ENCODE results near the gene RIPK4.
"Not testable (repeated sequence)": the region's sequence is repeated elsewhere in the genome, so short reads cannot be mapped to it uniquely, and the experiment has no call there.

The RIPK4 gene

DNA sequence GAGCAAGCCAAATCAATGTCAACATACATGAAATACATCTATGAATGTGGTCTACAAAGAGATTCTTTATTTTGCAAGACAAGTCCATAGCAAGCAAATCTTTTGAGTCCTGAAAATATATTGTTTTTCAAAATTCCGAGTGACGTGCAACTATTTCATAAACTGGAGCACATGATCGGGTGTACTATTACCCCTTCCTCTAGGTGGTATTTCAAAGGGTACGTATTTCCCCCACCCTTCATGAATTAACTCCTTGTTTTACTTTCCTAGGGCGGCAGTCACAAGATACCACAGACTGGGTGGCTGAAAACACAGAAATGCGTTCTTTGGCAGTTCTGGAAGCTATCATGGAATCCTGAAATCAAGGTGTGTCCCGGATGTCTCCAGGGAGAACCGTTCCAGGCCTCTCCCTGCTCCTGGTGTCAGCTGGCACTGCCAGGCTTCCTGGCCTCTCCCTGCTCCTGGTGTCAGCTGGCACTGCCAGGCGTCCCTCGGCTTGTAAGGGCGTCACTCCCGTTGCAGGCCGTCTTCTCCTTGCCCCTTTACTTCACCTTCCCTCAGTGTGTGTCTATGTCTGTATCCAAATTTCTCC, 55.3 kb downstream of the RIPK4 start:
- DNase-seq = no peak

DNA sequence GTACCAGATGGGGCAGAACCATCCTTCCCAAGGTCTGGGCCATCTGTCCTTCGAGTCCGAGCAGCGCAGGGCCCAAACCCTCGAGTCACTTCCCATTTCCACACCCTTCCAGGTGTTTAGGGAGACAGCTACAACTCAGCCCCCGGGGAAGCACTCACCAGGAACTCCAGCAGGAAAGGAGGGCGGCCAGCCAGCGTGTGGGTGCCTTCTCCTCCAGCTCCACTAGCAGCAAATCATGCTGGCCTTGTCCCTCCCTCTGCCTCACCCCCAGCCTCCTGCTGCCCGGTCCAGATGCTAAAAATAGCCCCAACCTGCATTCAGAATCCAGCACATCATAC, 56.1 kb downstream of the RIPK4 start:
- DNase-seq = no peak

DNA sequence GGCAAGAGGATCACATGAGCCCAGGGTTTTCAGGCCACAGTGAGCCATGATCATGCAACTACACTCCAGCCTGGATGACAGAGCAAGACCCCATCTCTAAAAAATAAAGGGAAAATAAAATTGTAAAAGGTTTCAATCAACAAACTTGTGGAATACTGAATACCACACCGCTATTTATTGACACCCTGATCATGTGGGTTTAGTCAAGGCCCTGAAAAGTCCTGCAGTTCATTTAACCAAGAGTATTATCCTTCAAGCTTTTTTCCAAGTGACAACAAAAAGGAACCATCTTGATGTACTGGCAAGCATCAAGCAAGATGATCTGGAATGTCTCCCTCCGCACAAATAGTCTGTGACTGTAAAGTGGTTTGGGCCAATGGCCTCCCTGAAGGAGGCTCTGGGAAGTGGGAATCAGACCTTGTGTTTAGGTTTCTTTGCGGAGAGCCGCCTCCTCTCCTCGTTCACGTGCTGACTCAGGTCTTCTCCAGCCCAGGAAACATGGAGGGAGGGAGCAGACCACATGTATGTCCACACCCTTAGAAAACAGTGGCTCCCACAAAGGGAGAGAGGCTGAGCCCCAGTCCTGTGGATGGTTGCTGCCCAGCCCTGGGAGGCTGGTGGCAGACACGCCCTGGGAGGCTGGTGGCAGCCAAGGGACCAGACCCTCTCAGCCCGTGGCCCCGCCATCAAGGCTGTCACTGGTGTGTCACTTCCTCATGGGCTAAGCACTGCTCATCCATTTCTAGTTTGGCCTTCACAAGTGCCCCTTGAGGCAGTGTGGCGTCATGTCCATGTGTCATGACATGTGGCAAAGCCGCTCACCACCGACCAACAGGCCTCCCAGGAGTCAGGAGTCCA, 56.7 kb downstream of the RIPK4 start:
- no peak for DNase-seq

DNA sequence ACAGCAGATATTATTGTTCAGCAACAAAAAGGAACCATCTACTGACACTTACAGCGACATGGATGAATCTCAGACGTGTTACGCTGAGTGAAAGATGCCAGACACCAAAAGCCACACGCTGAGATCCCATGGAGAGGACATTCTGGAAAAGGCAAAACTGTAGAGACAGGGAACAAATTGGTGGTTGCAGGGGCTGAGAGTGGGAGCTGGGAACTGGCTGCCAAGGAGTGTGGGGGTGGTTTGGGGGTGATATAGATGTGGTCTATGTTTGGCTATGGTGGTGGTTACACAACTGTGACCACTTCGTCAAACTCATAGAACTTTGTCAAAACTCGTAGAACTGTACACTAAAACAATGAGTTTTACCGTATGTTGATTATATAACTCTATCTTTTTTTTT, 57.7 kb downstream of the RIPK4 start:
- DNase-seq = no peak

DNA sequence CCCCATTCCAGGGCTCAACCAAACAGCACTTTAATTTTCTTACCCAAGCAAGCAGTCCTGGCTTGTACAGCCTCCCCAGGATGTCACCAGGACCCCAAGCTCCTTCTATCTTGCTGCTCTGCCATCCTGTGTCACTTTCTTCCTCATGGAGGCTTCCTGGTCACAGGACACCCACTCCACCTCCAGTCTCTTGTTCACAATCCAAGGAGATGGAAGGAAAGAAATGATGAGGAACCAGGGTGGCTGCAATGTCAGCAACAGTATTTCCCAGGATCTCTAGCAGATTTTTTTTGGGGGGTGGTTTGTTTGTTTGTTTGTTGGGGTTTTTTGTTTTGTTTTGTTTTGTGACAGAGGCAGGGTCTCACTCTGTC, 58.9 kb downstream of the RIPK4 start:
- no peak for DNase-seq

DNA sequence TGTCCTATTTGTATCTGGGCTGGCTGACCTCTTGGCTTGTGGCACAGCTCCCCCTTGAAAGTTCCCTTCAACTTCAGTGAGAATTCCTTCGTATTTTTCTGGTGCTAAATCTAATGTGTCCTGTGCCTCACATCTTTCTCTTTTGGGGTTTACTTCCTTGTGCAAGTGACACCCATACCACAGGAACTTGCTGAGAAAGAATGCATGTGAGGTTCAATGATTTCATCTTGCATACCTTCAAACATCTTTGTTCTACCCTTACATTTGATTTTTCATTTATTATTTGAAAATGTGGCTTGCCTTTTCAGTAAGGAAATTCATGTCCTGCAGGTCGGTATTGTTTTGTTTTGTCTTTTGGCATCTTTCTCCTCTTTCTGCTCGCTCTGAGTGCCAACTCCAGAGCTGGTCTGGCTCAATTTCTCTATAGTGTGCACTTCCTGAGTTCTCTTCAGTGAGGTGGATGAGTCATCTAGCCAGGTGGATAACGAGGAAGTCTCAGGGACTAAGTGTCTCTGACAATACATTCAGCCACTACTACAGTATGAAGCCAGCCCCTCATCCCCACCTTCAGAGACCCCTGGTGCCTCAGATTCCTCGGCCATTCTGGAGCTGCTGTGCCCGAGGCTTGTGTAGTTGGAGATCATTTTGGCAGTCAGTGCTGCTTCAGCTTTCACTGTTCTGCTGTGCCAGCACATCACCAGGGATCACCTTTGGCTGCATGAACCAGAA, 59.5 kb downstream of the RIPK4 start:
- no peak for DNase-seq

DNA sequence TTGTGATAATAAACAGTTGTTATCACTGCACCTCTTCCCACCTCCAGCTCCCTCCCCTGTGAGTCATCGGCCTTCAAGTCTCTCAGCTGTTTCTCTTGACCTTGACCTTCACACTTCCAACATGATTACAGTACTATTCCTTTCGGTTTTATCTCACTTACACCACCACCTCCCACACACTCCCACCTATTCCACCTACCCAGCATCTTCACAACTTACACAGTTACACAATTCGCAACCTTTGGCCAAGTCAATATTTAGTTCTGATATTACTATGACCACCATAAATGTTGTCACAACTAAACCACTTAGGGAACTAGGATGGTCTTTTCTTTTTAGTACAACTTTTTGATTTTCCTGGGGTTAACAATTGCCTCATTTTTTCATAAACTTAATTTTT, 60.2 kb downstream of the RIPK4 start:
- DNase-seq = no peak

DNA sequence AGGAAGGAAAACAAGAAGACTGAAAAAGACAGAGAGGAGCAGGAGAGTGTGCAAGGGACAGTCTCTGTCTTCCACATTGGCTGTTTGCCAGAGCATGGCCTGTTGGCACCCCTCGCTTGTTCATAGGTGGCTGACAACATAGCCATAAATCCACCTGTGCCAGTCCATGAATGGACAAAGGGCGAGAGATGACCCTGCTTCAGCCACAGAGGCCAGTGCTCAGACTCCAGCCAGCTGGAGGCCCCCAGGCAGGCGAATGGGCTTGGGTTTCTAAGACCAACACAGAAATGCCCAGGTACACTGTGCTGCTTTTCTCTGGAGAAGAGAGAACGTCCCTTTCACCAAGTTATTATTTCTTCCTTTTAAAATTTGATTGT, 60.6 kb downstream of the RIPK4 start:
- DNase-seq = no peak

DNA sequence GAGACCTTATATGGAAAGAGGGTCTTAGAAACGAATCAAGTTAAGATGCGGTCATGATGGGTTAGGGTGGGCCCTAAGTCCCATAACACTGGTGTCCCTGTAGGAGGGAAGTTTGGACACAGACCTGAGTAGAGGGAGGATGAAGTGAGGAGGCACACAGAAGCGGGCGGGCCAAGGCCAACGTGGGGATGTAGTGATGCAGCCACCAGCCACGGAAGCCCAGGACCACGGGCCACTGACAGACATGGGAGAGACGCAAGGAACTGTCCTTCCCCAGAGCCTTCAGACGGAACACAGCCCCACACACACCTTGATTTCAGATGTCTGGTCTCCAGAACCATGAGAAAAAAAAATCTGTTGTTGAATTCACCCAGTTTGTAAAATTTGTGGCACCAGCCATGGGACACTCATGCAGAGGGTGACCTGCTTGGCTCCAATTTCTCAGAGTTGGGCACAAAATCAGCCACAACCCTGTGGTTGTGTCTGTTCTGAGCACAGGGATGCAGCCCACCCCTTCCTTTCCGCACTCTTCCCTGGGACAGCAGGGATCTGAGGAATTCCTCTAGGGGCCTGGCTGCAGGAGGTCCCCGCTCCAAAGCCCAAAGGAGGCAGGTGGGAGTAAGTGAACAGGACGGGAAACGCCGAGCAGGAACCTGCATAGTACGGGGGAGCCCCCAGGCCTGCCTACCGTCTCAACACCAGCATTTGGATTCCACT, 61.1 kb downstream of the RIPK4 start:
- DNase-seq = no peak

DNA sequence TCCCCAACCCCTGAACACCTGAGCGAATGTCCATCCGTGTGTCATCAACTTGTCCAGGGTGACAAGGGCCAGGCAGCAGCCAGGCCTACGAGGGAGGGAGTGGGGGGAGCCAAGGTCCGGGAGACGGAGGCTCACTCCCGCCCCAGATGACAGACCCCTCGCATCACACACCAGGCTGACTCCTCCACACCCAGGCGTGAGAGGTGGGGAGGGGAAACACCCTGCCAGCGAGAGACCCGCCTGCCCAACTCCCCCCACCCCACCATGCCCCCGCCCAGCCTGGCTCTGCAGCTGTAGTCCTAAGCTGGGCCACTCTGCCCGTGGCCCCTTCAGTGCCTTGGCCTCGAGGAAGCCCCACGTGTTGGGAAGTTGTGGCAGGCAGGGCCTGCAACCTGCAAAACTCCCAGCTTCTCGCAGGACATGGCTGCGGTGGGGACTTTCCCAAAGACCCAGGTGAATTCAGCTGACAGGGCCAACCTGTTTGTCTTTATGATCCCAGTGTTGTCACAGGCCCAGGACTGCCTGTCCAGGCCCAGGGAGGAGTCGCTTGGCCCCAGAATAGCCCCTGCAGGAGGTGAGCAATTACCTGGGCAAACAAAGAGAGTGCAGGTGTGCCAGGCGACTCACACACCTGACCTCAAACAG, 62.9 kb downstream of the RIPK4 start:
- DNase-seq = peak; percentile 9

DNA sequence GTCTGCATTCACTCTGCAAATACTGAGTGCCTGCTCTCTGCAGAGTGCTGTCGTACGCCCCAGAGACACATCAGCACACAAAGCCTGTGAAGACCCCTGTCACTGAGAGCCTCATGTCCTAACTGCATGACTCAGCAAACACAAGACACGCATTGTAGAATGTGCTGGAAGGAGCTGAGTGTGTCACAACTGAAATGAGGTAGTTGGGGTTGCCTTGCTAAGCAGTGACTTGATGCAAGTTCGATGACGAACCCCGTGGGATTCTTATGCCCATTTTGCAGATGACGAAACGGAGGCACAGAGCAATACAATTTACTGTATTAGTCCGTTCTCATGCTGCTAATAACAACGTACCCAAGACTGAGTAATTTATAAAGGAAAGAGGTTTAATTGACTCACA, 65.1 kb downstream of the RIPK4 start:
- no peak for DNase-seq

DNA sequence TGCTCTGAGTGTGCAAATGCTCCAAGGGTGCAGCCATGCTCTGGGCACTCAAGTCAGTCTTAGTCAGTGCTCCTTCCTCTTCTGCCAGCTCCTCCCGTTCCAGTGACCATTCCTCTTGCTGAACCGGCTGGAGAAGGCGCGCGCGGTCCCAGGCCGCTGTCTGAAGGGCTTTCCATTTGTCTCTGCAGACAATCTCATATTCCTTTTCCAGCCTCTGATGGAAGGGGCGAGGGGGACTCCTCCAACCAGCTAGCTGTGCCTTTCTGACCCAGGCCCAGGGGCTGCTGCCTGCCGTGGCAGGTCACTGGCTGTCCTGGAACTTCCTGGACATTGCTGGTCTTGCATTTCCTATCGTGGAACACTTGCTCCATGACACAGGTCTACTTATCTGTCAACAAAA, 67.5 kb downstream of the RIPK4 start:
- DNase-seq = no peak

DNA sequence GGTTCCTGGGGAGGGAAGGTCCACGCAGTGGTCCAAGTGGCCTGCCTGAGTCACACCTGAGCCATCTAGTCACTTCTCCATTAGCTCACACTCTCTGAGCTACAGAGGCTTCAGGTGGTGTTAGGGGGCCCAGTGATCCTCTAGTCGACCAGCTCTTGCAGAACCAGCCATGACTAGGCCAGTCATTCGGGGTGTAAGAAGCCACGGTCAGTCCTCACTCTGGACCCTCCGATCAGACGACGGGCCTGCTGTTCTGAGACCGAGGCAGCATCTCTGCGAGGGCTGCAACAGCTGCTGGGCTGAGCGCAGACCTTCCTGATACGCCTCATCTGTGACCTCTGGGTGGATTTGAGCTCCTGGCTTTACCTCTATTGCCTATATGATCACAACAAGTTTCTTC, 68.8 kb downstream of the RIPK4 start:
- DNase-seq = no peak

DNA sequence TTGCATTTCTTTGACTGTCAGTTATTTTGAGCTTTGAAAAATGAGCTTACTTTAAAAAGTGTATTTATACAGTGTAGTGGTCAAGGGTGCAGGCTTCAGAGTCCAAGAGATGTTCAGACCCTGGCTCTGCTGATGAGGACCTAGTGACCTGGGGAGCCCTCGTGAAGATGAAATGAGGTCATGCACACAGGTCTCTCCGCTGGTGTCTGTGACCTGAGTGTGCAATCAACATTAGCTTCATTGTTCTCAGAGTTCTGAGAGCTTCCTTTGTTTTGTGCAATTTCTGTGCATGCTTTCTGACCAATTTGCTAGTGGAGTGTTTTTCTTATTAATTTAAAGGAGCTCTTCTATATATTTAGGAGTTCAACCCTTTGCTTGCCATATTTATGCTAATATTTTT, 71.3 kb downstream of the RIPK4 start:
- no peak for DNase-seq

DNA sequence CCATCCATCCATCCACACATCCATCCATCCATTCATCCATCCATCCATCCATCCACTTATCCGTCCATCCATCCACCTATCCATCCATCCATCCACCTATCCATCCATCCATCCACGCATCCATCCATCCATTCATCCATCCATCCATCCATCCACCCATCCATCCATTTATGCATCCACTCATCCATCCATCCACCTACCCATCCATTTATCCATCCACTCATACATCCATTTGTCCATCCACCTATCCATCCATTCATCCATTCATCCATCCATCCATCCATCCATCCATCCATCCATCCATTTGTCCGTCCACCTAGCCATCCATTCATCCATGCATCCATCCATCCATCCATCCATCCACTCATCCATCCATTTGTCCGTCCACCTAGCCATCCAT, 72.8 kb downstream of the RIPK4 start:
- not testable (repeated sequence) for DNase-seq

DNA sequence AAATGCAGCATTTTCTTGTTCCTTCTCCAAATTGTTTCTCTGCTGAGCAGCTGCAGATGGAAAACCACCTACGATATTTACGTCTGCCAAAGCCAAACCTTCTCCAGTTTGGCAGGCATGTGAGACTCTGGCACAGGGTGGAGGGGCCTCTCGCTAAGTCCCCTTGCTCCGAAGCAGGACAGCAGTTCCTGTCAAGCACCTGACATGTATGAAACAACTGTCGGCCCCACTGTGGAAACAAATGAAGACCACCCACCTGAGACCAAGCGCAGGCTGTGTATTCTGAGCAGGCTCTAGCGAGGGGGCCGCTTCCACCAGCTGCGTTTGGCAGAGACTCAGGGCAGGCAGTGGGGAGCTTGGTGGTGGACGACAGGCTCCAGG, 74.7 kb downstream of the RIPK4 start:
- DNase-seq = no peak

DNA sequence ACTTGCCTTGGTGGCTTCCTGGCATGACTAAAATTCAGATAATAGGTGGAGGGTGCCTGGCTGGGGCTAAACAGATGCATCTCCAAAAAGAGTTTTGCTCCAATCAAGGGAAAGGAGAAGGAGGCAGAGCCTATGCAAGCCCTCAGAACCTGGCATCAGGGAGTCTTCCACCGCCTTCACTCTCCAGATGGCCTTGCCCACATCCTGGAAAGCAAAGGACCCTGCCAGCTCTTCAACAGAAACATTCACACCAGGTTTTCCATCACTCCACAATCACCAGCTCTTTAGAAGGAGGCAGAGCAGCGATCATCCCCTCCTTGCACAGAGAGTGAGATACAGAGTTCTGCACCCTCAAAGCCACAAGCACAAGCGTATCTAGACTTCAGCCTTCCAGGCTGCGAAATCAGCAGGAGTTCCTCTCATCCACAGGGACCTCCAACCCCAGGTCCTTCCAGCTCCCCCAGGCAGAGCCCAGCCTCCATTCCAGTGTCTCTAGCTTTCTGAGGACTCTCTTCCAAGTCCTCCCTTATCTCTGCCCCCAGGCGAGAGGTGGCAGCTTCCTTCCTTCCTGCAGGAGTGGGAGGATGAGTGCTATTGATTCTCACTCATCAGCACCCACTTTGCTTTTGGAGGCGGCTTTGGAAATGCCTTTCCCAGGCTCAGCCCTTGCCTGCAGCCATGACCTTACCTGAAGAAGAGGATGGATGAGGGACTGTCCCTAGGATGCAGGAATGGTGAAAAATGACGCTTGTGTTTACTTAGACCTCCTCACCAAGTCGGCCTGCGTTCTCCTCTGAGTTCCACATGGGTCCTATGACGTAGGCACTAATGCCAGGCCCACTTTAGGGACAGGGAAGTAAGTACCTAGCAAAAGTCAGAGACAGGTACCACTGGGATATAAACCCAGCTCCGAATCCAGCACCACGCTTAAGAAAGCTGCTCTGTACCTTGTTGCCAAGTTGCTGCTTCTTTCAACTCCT, 75.4 kb downstream of the RIPK4 start:
- no peak for DNase-seq
